G401 (cell line): Measurements from ENCODE around the gene PRKAR2A. TPM values are rescaled to one million over a fixed set of nuclear protein-coding genes. Genes with fewer than 3 reads are reported as not detected.

ENCODE experiments used
- DNase-seq: peaks from one replicate; pipeline ENCODE4 v3.0.0-alpha.2; 2015; ENCODE audit warnings: low spot score
- in situ Hi-C: cut with HindIII; loops from 2 replicates; pipeline ENCODE4 v1.10.0; 2016; ENCODE audit warnings: low sequenced_read_pairs, mixed read lengths
- total RNA-seq: library from RNA; depleted of rRNA; stranded (reverse); fragments of >200 nt; shearing (Covaris generic); gene quantifications from 2 replicates; pipeline ENCODE4 v1.2.3, GENCODE V29; 2014; rRNA removed

Gene PRKAR2A
- 10.8 and 16.7 TPM in 2 replicates for total RNA-seq

GRCh38 chr3:48847504-48848423, at the start of gene PRKAR2A:
Gene PRKAR2A (minus strand): TSS chr3:48847874. CDS start chr3:48847596, 278 bp downstream.
- in situ Hi-C loops, result no loop called here
- peak; percentile 92 for DNase-seq

GRCh38 chr3:48896936-48897335, 49.3 kb upstream of the PRKAR2A start:
- DNase-seq, result no peak
- in situ Hi-C loops, result no loop called here

- in situ Hi-C loops, result no loop called here
- DNase-seq, result no peak
These were observed 46.8 kb upstream of the PRKAR2A start for GRCh38 chr3:48894516-48894915.

- in situ Hi-C loops, result no loop called here
- DNase-seq, result no peak
These were observed 43.9 kb upstream of the PRKAR2A start for GRCh38 chr3:48891606-48892005.

GRCh38 chr3:48885753-48886152, 38.1 kb upstream of the PRKAR2A start:
- in situ Hi-C loops, result no loop called here
- DNase-seq, result no peak

- DNase-seq, result no peak
- in situ Hi-C loops, result no loop called here
These were observed 34.0 kb upstream of the PRKAR2A start for GRCh38 chr3:48881652-48882114.

- in situ Hi-C loops, result no loop called here
- DNase-seq, result no peak
These were observed 33.3 kb upstream of the PRKAR2A start for GRCh38 chr3:48881006-48881405.

- no peak for DNase-seq
- in situ Hi-C loops, result no loop called here
These were observed 32.3 kb upstream of the PRKAR2A start for GRCh38 chr3:48879994-48880377.

- in situ Hi-C loops, result no loop called here
- no peak for DNase-seq
These were observed 31.8 kb upstream of the PRKAR2A start for GRCh38 chr3:48879307-48879993.

GRCh38 chr3:48877671-48878070, 30.0 kb upstream of the PRKAR2A start:
- in situ Hi-C loops, result no loop called here
- no peak for DNase-seq

GRCh38 chr3:48863122-48863521, 15.4 kb upstream of the PRKAR2A start:
- in situ Hi-C loops, result no loop called here
- no peak for DNase-seq

- in situ Hi-C loops, result no loop called here
- no peak for DNase-seq
These were observed 11.5 kb upstream of the PRKAR2A start for GRCh38 chr3:48859206-48859605.

GRCh38 chr3:48858709-48859108, 11.0 kb upstream of the PRKAR2A start:
- DNase-seq, result no peak
- in situ Hi-C loops, result no loop called here

- no peak for DNase-seq
- in situ Hi-C loops, result no loop called here
These were observed 10.0 kb upstream of the PRKAR2A start for GRCh38 chr3:48857641-48858040.

GRCh38 chr3:48856469-48856868, 8.8 kb upstream of the PRKAR2A start:
- in situ Hi-C loops, result no loop called here
- peak; percentile 15 for DNase-seq

- in situ Hi-C loops, result no loop called here
- no peak for DNase-seq
These were observed 8.2 kb upstream of the PRKAR2A start for GRCh38 chr3:48855681-48856447.

- in situ Hi-C loops, result no loop called here
- DNase-seq, result no peak
These were observed 4.5 kb upstream of the PRKAR2A start for GRCh38 chr3:48852151-48852550.

GRCh38 chr3:48851407-48851806, 3.7 kb upstream of the PRKAR2A start:
- no peak for DNase-seq
- in situ Hi-C loops, result no loop called here

GRCh38 chr3:48848816-48849515, 1.3 kb upstream of the PRKAR2A start:
- in situ Hi-C loops, result no loop called here
- DNase-seq, result no peak
